Measurements from ENCODE around the gene SOAT1.
"Not testable (repeated sequence)": the region's sequence is repeated elsewhere in the genome, so short reads cannot be mapped to it uniquely, and the experiment has no call there.

Gene SOAT1

DNA sequence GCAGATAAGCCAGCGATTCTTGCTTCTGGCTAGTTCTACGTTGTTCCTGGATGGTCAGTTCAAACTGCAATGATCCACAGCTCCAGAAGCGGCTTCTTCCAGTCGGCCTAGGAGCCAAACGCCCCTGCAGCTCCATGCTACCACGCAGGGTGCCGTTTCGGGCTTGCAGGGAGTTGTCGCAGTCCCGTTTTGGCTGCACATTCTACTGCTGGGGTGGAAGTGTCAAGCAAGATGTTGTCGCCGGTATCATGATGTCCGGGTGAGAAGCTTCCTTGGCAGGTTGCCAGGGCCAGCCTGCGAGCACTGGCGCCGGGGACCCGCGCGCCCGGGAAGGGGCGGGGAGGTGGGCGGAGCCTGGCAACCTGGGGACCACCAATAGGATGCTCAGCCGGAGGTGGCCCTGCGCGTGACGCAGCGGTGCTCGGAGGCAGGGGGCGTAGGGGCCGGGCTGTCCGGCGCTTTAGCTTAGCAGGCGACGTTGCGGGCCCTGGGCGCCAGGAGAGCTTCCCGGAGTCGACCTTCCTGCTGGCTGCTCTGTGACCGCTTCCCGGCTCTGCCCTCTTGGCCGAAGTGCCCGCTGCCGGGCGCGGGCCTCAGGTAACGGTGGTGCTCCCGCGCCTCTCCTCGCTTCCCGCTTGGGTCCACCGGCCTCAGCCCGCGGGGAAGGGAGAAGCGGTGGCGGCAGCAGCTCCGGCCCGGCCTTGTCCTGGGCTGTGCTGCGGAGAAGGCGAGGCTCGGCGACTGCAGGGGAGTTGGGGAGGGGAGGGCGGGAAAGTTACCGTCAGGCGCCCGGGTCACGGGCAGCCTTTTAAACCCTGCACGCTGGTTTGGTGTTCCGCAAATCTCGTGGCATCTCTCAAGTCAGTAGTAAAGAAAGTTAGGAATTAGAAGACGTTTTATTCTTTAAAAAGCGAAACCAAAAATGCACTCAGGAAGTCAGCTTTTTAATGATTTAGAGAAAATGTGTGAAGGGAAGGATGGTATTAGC, at the start of gene SOAT1:
SOAT1 (plus strand) TSS at position 458 of the 988 bp plus-strand sequence. CDS start 8,888 bp downstream, outside the sequence.
- DNase-seq, result peak; percentile 90

DNA sequence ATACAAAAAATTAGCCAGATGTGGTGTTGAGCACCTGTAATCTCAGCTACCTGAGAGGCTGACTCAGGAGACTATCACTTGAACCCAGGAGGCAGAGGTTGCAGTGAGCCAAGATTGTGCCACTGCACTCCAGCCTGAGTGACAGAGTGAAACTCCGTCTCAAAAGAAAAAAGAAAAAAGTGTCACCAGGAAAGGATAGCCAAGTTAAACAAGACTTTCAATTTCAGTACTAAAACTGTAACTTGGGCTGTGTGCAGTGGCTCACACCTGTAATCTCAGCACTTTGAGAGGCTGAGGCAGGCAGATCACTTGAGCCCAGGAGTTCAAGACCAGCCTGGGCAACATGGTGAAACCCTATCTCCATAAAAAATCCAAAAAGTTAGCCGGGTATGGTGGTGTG, 48.2 kb upstream of the SOAT1 start:
- not testable (repeated sequence) for DNase-seq

DNA sequence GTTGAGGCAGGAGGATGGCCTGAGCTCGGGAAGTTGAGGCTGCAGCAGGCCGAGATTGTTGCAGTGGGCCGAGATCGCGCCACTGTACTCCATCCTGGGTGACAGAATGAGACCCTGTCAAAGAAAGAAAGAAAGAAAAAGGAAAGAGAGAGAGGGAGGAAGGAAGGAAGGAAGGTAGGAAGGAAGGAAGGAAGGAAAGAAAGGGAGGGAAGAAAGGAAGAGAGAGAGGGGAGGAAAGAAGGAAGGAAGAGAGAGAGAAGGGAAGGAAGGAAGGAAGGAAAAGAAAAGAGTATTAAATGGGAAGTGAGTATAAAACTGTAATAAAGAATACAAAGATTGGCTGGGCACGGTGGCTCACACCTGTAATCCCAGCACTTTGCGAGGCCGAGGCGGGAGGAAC, 45.7 kb upstream of the SOAT1 start:
- no peak for DNase-seq

DNA sequence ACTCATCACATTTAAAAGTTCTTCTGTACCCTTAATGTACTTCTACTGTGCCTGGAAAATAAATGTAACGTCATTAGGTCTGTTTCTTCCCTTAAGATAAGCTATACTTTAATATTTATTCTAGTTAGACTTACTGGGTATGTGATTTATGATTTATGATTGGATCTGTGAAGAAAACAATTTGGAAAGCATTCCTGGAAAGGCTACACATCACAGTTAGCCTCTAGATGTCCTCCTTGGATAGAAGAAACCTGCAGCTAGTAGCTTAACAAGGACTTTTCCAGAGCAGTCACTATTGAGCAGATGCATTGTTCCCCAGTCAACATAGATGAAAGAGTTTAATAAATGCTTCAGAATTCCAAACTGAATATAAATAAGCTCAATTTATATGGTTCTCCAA, 41.9 kb upstream of the SOAT1 start:
- DNase-seq, result no peak

DNA sequence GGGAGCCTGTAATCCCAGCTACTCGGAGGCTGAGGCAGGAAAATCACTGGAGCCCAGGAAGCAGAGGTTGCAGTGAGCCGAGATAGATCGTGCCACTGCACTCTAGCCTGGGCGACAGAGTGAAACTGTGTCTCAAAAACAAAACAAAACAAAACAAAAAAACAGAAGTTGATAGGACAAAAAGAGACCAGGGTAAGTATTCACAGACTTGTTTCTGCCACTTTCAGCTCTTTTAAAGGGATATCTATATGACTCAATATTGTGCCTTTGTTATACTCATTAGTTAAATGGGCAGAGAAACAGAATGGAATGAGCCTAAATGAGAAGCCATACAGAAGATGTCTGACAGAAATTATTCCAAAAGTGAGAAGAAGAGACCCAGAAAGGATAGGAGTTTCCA, 41.0 kb upstream of the SOAT1 start:
- no peak for DNase-seq

DNA sequence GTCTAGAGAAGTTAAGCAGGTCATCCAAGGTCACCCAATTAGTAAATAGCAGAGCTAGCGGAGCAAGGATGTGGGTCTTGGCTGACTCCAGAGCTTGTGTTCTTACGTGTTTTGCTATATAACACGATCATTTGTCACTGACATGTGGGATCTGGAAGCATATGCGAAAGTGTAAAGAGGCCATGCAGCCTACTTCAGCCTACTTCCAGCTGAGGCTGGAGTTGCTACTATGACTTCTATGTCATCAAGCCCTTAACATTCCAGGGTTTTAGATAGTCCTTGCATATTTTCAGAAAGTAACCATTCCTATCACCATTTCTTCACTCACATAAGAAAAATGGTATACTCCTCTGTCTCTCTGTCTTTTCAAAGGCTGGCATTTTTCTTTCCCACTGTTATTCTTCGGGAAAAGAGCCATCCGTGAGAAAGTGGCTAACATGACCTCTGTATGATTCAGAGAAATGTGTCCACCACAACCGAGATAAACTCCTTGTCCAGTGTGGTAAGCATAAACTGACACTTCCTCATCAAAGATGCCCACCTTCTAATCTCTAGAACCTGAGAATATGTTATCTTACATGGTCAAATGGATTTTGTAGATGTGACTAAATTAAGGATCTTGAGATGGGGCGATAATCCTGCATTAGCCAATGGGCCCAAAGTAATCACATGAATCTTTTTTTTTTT, 40.2 kb upstream of the SOAT1 start:
- no peak for DNase-seq

DNA sequence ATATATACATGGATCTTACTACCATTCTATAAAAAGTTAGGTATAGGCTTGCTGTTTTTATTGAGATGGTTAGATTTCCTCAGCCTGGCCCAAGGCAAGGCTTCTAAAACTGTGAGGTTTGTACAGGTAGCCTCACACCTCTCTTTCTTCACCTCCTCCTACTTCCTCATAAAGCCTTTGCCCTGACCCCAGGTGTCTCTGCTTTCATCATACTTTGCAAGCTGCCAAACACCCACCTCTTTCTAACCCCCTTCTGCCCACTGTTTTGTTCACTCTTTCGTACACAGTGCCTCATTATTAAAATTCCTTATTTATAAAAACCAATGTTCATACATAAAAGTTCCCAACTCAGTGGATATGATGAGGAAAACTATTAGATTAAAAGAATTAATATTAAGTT, 31.4 kb upstream of the SOAT1 start:
- no peak for DNase-seq

DNA sequence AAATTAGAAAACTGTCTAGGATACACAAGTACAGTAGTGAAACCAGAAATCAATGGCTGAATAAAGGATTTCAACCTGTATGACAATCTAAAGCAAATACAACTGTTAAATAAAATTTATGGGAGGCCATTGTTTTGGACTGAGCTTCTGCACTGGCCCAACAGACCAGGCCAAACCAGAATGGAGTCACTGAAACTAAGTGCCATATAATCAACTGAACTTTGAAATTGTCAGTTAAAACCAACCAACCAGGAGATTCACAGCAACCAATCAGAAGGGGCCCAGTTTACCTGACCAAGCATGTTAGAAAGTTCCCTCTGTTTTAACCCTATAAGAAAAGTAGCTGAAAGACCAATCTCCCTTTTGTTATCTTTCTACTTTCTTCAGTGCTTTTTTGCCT, 30.5 kb upstream of the SOAT1 start:
- DNase-seq, result no peak

DNA sequence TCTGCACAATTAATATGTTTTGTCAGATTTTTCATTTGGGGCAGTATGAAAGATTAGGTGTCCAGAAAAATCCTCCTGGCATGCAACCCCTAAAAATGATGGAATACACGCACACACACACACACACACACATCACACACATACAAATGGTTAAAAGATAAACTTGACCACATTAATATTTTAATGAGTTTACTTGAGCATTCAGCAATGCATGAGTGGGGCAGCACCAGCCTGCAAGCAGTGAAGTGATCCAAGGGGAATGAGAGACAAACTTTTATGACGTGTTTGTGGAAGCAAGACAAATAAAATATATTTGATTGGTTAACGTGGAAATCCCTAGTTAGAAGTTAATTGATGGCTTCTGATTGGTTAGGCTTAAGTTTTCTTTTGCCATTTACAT, 29.1 kb upstream of the SOAT1 start:
- no peak for DNase-seq

DNA sequence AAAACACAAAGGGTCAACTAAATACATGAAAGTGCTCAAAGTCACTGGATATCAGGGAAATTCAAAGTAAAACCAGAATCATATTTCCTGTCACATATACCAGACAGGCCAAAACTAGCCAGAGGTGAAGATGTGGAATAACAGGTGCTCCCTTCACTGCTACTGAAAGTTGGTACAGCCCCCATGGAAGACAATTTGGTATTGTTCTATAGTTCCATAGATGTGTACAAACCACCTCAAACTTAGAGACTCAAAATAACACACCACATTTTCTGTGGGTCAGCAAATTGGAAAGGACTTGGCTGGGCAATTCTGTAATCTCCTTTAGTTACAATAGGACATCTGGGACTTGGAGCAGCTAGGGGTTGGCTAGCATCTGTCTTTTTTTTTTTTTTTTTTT, 24.5 kb upstream of the SOAT1 start:
- DNase-seq, result no peak

DNA sequence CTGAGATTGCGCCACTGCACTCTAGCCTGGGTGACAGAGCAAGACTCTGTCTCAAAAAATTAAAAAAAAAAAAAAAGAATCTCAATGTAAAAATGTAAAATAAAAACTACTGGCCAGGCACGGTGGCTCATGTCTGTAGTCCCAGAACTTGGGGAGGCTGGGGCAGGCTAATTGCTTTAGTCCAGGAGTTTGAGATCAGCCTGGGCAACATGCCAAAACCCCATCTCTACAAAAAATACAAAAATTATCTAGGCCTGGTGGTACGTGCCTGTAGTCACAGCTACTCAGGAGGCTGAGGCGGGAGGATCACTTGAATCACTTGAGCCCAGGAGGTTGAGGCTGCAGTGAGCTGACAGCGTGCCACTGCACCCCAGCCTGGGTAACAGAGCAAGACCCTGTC, 19.2 kb upstream of the SOAT1 start:
- DNase-seq, result not testable (repeated sequence)

DNA sequence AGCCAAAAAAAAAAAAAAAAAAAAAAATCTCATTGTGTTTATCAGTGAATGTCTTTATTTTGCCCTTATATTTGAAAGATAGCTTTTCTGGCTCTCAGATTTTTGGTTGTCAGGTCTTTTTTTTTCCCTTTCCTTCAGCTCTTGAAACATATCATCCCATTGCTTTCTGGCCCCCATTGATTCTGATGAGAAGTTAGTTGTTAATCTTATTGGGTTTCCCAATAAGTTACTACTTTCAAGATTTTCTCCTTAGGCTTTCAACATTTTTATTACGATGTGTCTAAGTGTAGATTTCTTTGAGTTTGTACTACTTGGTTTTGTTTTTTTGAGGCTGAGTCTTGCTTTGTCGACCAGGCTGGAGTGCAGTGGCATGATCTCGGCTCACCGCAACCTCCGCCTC, 14.7 kb upstream of the SOAT1 start:
- no peak for DNase-seq

DNA sequence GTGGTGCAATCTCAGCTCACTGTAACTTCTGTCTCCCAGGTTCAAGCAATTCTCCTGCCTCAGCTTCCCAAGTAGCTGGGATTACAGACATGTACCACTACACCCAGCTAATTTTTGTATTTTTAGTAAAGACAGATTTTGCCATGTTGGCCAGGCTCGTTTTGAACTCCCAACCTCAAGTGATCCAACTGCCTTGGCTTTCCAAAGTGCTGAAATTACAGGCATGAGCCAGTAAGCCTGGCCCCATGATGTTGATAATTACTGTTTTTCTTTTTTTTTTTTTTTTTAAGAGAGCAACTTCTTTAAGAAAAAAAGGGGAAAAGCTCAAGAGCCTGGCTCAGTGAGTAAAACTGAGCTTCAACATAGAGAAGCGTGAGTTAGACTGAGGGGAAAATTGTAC, 9.6 kb upstream of the SOAT1 start:
- DNase-seq, result no peak

DNA sequence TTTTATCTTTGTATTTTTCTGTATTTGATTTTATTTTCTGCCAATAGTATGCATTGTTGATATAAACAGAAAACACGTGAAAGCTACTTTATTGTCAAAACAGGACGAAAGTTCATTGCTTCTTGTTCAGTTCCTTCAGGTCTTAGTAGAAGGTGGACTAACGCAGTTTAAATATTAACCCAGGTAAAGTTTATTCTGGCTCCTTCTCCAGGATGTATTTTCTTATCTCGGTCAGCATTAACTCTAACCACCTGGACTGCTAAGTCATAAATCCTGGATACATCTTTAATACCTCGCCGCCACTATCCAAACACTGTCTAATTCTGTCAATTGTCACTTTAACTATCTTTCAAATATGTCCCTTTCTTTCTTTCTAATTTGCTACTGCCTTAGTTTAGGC, 5.7 kb upstream of the SOAT1 start:
- DNase-seq, result no peak

DNA sequence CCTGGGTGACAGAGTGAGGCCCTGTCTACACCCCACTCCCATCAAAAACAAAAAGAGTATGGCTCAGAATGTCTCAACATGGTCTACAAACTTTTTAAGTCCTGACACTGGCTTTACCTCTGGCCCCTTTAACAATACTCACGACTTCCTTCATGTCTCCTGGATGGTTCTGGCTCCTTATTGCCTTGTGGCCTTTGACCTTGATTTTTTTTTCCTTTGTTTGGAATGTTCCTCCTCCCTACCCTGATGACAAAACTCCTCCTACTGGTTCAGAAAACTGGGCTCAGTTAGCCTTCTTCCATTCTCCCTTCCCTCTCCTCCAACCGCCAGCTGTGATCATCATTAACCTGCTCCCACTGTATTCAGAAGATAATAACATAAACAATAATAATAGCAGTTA, 4.6 kb upstream of the SOAT1 start:
- no peak for DNase-seq

DNA sequence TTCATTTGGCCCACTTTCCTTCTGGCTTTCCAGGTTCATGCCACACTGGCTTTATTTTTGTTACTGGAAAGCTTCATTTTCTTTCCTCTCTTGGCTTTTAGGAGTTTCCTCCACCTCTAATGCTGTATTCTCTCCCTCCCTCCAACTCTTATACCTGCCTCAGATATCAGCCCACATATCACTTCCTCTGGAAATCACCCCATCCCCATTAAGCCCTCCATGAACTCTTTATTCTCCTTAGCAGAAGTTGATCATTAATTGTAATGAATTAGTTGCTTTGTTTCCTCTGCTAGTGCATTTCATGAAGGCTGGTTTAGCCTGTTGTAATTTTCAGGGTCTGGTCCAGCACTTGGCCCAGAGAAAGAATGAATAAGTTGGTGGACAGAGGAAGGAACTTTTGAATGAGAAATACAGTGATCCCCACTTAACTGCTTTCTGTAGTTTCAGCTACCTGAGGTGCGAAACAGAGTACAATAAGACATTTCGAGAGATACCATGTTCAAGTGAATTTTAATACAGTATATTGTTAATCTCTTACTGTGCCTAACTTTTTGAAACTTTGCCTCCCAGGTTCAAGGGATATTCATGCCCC, 1.7 kb downstream of the SOAT1 start:
- no peak for DNase-seq

DNA sequence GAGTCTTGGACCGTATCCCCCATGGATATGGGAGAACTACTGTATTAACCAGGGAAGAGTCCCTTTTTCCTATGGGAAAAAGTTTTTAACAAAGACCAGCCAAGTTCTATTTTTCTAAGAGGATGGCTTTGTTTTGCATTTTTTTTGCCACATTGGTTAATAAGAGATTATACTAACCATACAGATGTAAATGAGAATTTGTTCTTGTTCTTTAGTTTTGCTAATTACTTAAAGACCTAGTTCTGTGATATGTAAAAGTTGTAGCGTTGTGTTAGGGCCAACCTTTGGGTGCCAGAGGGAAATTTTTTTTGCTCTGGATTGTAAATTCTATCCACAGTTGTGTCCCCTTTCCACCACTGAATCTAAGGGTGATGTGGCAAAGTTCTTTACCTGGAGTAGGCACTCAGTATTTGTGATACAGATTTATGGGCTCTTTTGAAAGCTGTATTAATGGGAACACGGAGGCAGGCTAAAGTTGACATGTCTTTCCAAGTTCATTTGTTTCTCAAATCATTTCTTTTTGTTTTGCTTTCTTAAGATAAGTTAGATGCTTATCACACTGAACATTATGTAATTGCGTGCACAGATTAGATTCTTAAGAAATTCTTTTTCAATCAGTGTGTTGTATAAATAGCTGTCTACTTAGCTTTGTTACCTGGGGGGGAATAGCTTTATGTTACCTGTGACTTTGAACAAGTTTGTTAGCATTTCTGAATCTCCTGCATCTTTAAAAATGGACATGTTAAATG, 2.9 kb downstream of the SOAT1 start:
- no peak for DNase-seq

DNA sequence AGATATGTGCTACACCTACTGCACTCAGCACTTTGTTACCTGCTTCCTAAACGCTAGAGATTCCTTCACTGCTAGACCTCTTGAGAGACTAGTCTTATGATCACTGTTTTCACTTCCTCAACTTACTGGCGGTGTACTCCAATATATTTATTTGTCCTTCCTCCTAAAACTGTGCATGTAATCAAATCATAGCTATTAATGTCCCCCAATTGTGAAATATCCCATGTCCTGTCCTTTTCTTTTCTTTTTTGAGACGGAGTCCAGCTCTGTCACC, 3.4 kb downstream of the SOAT1 start:
- DNase-seq, result no peak

DNA sequence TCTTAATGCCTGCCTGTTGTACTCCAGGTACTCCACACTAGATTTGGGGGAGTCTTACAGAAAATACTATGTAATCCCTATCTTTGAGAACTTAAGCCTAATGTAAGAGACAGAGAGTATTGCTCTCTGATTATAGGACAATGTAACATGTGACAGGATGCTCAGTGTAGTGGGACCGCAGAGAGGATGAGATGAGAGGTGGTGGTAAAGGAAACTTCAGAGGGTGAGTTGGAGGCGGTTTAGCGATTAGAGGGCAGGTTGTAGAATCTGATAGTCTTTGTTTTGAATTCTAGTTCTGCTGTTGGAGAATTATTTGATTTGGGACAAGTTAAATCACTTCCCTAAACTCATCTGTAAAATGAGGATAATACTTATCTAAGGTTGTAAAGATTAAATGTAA, 5.4 kb downstream of the SOAT1 start:
- no peak for DNase-seq

DNA sequence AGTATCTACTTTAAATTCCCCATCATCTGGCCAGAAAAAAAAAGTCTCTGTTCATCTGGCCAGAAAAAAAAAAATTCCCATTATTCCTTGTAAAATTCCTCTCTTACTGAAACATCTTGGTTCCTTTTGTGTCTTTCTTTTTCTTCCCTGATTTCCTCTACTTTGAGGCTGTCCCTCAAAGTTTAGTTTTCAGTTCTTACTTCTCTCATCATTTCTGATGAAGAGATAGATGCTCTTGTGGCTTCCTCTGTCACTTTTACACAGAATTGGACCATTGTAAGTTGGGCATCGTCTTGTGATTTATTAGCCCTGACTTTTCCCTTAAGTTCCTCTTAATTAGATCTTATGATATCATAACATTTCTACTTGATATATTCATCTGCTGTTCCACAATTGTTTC, 6.5 kb downstream of the SOAT1 start:
- DNase-seq, result no peak

DNA sequence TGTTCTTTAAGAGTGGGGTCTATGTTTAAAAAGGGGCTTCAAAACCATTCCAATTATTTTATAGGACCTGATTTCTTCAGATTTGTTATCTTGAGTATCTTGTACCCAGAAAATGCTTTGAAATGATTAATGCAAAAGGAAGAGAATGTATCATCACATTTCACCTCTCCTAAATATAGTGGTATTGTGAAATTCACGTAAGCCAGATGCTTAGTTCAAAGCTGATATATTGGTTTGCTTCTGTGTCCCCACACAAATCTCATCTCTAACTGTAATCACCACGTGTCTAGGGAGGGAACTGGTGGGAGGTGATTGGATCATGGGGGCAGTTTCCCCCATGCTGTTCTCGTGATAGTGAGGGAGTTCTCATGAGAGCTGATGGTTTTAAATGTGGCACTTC, 8.5 kb downstream of the SOAT1 start:
- DNase-seq, result no peak

DNA sequence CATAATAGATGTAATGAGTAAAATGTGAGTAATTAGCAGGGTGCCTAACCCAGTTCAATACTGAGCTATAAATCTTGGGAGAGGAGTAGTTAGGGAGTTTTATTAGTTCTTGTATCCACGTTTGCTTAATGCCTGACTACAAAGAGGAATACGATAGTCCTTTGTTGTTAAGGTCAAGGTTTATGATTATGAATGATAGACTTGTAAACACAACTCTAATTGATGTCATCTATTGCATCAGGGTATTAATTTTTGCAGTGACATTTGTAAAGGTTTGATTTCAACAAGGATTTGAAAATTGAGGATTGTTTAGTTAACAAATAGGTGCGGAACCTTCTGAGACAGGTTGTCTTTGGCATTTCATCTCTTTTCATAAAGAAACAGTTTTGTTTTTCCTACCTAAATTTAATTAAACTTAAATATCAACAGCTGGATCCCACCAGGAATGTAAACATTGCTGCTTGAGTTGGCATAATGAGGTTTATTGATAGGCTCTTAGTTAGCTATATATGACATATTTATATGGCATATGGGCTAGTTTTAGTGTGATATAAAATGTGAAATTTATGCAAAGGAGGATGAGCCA, 9.7 kb downstream of the SOAT1 start:
- DNase-seq, result peak; percentile 58

DNA sequence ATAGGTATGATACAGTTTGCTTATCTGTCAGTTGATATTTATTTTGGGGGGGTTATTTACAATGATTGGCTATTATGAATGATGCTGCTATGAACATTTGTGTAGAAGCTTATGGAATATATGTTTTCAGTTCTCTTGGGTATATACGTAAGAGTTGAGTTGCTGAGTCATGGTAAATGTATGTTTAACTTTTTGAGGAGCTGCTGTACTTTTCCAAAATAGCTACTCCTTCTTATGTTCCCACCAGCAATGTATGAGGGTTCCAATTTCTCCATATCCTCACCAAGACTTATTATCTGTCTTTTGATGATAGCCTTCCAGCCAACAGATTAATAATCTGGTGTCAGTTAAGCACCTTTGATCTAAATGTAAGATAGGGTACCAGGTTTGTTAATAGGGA, 11.9 kb downstream of the SOAT1 start:
- no peak for DNase-seq

All from NCI-H774 (cell line).